ENCODE data around the gene CACNA1C.

DNA sequence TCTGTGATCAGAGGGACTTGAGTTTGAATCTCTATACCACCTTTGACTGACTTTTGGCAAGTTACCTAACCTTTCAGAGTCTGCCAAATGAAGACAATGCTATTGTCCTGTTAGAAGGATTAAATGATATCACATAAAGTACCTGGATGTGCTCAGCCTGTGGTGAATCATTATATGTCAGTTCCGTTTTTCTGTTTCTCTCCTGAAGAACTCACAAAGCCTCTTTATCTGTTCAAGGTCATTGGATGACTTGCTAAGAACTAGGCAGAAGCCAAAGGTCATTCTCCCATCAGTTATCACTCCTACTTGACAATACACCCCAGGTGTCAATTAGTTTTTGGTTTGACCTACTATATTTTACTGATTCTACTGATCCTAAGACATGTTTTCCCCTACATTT, 174.6 kb downstream of the CACNA1C start:
- TF ChIP-seq, protein P1, sequence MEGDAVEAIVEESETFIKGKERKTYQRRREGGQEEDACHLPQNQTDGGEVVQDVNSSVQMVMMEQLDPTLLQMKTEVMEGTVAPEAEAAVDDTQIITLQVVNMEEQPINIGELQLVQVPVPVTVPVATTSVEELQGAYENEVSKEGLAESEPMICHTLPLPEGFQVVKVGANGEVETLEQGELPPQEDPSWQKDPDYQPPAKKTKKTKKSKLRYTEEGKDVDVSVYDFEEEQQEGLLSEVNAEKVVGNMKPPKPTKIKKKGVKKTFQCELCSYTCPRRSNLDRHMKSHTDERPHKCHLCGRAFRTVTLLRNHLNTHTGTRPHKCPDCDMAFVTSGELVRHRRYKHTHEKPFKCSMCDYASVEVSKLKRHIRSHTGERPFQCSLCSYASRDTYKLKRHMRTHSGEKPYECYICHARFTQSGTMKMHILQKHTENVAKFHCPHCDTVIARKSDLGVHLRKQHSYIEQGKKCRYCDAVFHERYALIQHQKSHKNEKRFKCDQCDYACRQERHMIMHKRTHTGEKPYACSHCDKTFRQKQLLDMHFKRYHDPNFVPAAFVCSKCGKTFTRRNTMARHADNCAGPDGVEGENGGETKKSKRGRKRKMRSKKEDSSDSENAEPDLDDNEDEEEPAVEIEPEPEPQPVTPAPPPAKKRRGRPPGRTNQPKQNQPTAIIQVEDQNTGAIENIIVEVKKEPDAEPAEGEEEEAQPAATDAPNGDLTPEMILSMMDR (IDR thresholded peaks at IDR 0.05; ENCODE audit: low read depth, low read length), result no peak
- TF ChIP-seq POLR2A (IDR thresholded peaks at IDR 0.05; ENCODE audit: extremely low read depth, insufficient read length), result no peak
